Measurements from ENCODE around the gene EDN1.
A peak's percentile ranks its signal among the peaks of the same experiment; 100 is the strongest.

Gene EDN1

DNA sequence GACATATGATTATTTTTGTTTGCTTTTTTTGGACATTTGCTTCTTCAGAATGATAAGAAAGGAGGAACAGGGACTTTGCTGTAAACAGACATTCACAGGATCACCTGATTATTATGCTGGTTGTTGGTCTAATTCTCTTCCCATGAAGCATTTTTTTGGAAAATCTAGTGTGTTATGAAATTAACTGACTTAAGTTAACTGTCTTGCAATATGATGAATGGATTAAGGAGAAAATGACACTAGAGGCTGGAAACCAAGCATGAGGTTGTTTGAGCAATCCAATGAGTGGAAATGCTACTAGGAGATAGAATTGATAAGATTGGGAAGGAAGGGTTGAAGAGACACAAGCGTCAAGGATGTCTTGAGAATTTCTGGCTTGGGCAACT is 13.2 kb upstream of the EDN1 start:
- Mint-ChIP-seq H3K36me3 (ENCODE audit: insufficient read depth) (no peaks in the 10 kb centered on the region), H3K4me3 (no peak overlapping the region), H3K9me3 (peaks cover 4% of the 10 kb centered on the region), H3K27me3 (peaks cover 56% of the 10 kb centered on the region), H3K4me1 (no peaks in the 10 kb centered on the region), H3K27ac (ENCODE audit: low read depth) (no peak overlapping the region)
- ATAC-seq (replicated peaks; ENCODE audit: extremely low read depth, poor library complexity, severe bottlenecking): no peak
- no peak for DNase-seq (ENCODE audit: low spot score in 2 of 2)

DNA sequence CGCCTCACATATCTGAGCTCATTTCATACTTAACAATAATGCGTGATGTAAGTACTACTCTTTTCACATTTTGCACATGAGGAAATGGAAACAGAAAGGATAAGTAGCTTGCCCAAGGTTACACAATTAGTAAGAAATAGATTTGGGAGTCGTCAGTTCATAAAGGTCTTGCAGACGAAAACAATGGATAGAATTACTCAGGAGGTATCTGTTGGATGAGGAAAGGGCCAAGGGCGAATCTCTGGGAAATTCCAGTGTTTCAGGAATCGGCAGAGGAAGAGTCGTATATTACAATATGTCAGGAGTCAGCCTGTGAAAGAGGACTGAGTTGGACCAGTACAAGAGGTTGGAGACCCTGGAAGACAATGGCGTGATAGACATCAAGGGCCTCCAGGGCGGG is 12.8 kb upstream of the EDN1 start:
- no peak overlapping the region for H3K4me3 Mint-ChIP-seq
- H3K27me3 Mint-ChIP-seq: peaks cover 56% of the 10 kb centered on the region
- H3K36me3 Mint-ChIP-seq (ENCODE audit: insufficient read depth): no peaks in the 10 kb centered on the region
- ATAC-seq (replicated peaks; ENCODE audit: extremely low read depth, poor library complexity, severe bottlenecking) (no peak), DNase-seq (ENCODE audit: low spot score in 2 of 2) (no peak)
- H3K9me3 Mint-ChIP-seq: no peaks in the 10 kb centered on the region
- H3K4me1 Mint-ChIP-seq: no peaks in the 10 kb centered on the region
- H3K27ac Mint-ChIP-seq (ENCODE audit: low read depth): no peak overlapping the region

DNA sequence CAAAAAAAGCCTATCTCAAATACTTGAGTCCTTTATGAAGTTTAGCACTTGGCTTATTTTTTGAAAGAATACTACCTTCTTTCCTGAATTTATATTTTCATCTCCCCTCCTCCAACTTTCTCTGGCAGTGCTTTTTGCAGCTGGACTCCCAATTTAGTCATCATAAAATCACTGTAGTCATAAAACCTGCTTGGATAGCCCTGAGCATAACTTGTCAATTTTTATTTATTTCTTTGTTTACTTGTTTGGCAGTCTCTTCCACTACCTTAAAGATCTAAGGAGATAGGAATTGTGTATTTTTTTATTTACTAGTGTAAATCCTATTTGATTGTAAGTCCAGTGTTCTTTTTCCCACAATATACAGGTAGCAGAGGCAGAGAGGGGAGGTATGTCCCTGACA is 11.2 kb upstream of the EDN1 start:
- H3K27me3 Mint-ChIP-seq: peaks cover 72% of the 10 kb centered on the region
- DNase-seq (ENCODE audit: low spot score in 2 of 2) (no peak), ATAC-seq (replicated peaks; ENCODE audit: extremely low read depth, poor library complexity, severe bottlenecking) (no peak)
- H3K4me1 Mint-ChIP-seq: no peaks in the 10 kb centered on the region
- H3K9me3 Mint-ChIP-seq: no peaks in the 10 kb centered on the region
- H3K27ac Mint-ChIP-seq (ENCODE audit: low read depth): no peak overlapping the region
- H3K4me3 Mint-ChIP-seq: no peak overlapping the region
- no peaks in the 10 kb centered on the region for H3K36me3 Mint-ChIP-seq (ENCODE audit: insufficient read depth)

DNA sequence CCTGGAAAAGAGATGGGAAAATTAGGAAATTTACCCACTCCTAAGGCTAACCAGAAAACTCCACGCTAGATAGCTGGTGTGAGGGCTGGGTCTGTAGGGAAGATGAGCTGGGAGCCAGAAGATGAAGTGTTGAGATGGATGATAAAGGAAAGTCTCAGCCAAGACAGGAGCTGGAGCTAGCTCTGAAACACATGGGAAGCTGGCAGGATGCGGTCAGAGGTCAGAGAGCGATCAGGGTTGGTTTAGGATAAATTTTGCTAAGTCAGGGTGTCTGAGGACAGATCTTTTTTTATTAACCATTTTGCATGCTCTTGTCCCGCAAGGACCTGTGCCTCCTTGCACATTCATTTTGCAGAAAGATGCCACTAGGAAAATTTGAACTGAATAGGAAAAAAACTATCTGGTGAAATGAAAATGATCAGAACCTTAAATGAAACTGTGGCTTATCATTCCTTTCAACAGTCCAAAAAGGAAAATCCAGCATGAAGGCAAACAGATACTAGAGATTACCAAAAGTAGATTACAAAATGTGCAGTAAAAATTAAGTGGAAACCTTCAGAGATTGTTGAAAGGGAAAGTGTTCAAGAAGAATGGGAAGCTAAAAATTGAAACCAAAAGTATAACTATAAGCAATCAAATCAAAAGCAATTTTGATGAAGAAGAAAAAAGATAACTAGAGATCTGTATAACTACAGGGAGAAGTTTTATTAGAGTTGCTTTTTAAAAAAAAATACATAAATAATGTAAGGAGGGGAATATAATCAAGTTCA is 10.7 kb upstream of the EDN1 start:
- Mint-ChIP-seq H3K27me3 (peaks cover 78% of the 10 kb centered on the region), H3K9me3 (no peaks in the 10 kb centered on the region), H3K27ac (ENCODE audit: low read depth) (no peak overlapping the region), H3K36me3 (ENCODE audit: insufficient read depth) (no peaks in the 10 kb centered on the region), H3K4me1 (no peaks in the 10 kb centered on the region), H3K4me3 (no peak overlapping the region)
- ATAC-seq (replicated peaks; ENCODE audit: extremely low read depth, poor library complexity, severe bottlenecking): no peak
- no peak for DNase-seq (ENCODE audit: low spot score in 2 of 2)

DNA sequence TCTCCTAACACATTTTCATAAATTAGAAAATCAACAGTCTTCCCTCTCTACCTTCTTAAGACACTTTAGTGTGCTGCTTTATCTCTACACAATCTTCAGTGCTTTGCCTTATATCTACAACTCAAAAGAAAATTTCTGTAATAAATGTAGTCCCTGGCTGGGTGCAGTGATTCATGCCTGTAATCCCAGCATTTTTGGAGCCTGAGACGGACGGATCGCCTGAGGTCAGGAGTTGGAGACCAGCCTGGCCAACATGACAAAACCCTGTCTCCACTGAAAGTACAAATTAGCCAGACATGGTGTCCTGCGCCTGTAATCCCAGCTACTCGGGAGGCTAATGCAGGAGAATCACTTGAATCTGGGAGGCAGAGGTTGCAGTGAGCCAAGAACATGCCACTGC is 9.7 kb upstream of the EDN1 start:
- ATAC-seq (replicated peaks; ENCODE audit: extremely low read depth, poor library complexity, severe bottlenecking) (no peak), DNase-seq (ENCODE audit: low spot score in 2 of 2) (no peak)
- no peaks in the 10 kb centered on the region for H3K9me3 Mint-ChIP-seq
- H3K27me3 Mint-ChIP-seq: peaks cover 85% of the 10 kb centered on the region
- H3K4me1 Mint-ChIP-seq: no peaks in the 10 kb centered on the region
- no peaks in the 10 kb centered on the region for H3K36me3 Mint-ChIP-seq (ENCODE audit: insufficient read depth)
- H3K4me3 Mint-ChIP-seq: no peak overlapping the region
- H3K27ac Mint-ChIP-seq (ENCODE audit: low read depth): no peak overlapping the region

DNA sequence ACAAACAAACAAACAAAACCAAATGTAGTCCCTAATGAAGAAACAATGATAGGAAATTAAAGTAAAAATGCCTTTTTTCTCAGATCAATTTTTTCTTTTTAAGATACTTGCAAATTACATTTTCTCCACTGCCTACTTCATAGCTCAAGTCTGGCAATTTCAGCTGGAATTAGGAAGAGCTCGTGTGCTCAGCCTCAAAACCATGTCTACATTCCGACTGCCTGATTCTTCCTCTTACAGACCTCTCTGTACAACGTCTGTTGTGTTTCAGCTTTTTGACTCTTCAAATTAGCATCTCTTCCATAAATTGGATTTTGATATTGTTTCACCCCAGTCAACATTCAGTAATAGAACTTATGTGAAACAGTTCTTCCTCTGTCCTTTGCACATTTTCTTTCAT is 9.3 kb upstream of the EDN1 start:
- Mint-ChIP-seq H3K4me3 (no peak overlapping the region), H3K27ac (ENCODE audit: low read depth) (no peak overlapping the region), H3K9me3 (no peaks in the 10 kb centered on the region), H3K36me3 (ENCODE audit: insufficient read depth) (no peaks in the 10 kb centered on the region), H3K4me1 (no peaks in the 10 kb centered on the region), H3K27me3 (peaks cover 85% of the 10 kb centered on the region)
- ATAC-seq (replicated peaks; ENCODE audit: extremely low read depth, poor library complexity, severe bottlenecking): no peak
- no peak for DNase-seq (ENCODE audit: low spot score in 2 of 2)

DNA sequence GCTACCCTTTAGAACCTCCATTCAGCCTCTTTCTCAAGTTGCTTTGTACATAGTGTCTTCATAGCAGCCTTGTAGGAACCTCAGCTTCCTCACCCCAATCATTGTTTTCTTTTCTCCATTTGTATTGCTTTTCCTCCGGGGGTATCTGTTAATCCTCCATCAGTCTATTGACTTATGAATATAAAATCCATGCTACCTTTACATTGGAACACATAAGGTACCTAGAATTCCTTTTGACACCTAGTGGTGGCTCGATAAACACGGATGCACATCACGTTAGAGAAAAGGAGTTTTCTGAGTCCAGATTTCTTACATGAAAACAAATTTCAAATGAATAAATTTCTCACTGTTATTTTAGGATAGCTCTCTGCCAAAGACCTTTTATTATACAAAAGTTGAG is 6.3 kb upstream of the EDN1 start:
- Mint-ChIP-seq H3K27me3 (peaks cover 71% of the 10 kb centered on the region), H3K9me3 (no peaks in the 10 kb centered on the region), H3K36me3 (ENCODE audit: insufficient read depth) (peaks cover 1% of the 10 kb centered on the region), H3K4me1 (no peaks in the 10 kb centered on the region), H3K27ac (ENCODE audit: low read depth) (no peak overlapping the region), H3K4me3 (no peak overlapping the region)
- ATAC-seq (replicated peaks; ENCODE audit: extremely low read depth, poor library complexity, severe bottlenecking): no peak
- DNase-seq (ENCODE audit: low spot score in 2 of 2): no peak

DNA sequence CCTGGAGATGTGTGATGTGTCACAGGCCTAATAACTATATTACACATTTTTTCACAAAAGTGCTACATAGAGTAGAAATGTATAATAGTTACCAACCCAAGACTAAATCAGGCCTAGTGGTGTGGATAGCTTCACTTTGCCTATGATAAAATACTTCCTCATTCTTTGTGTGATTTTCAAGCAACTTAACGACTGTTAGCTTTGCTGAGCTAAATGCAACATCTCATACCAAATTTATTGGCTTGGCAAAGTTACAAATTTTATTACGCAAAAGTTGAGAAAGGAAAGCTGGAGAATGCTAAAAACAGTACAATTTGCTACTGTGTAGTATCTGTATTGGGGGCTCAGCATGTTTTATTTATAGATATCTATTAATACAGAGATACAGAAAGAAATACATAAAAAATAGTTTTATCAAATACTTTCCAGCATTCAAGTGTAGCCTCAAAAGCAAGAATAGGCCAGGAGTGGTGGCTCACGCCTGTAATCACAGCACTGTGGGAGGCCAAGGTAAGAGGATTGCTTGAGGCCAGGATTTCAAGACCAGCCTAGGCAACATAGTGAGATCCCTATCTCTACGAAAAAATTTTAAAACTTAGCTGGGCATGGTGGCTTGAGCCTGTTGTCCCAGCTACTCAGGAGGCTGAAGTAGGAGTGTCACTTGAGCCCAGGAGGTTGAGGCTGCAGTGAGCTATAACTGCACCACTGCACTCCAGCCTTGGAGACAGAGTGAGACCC is 3.6 kb upstream of the EDN1 start:
- ATAC-seq (replicated peaks; ENCODE audit: extremely low read depth, poor library complexity, severe bottlenecking): no peak
- DNase-seq (ENCODE audit: low spot score in 2 of 2): no peak
- H3K36me3 Mint-ChIP-seq (ENCODE audit: insufficient read depth): peaks cover 3% of the 10 kb centered on the region
- H3K27me3 Mint-ChIP-seq: peaks cover 80% of the 10 kb centered on the region
- H3K9me3 Mint-ChIP-seq: no peaks in the 10 kb centered on the region
- H3K4me3 Mint-ChIP-seq: no peak overlapping the region
- peaks cover 15% of the 10 kb centered on the region for H3K4me1 Mint-ChIP-seq
- H3K27ac Mint-ChIP-seq (ENCODE audit: low read depth): no peak overlapping the region

DNA sequence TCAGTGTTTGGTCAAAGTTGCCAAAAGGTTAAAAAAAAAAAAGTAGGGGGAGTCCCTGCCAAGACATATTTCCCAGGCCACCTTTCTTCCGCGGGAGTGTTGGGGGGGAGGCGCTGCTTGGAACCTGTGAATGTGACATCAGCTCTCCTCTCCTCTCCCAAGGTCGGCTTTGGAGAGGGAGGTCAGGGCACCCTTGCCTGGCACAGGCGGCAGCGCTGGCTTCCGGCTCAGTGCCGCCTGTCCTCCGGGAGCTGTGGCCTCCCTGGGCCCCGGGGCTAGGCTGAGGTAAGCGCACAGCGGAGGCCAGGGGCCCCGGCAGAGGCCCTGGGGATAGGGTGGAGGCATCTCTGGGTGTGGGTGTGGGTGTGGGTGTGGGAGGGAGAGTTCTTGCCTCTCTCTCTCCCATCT is 1.9 kb upstream of the EDN1 start:
- peaks cover 3% of the 10 kb centered on the region for H3K36me3 Mint-ChIP-seq (ENCODE audit: insufficient read depth)
- peaks cover 21% of the 10 kb centered on the region for H3K4me1 Mint-ChIP-seq
- DNase-seq (ENCODE audit: low spot score in 2 of 2) (no peak), ATAC-seq (replicated peaks; ENCODE audit: extremely low read depth, poor library complexity, severe bottlenecking) (no peak)
- H3K4me3 Mint-ChIP-seq: no peak overlapping the region
- H3K9me3 Mint-ChIP-seq: no peaks in the 10 kb centered on the region
- H3K27ac Mint-ChIP-seq (ENCODE audit: low read depth): no peak overlapping the region
- H3K27me3 Mint-ChIP-seq: peaks cover 80% of the 10 kb centered on the region

DNA sequence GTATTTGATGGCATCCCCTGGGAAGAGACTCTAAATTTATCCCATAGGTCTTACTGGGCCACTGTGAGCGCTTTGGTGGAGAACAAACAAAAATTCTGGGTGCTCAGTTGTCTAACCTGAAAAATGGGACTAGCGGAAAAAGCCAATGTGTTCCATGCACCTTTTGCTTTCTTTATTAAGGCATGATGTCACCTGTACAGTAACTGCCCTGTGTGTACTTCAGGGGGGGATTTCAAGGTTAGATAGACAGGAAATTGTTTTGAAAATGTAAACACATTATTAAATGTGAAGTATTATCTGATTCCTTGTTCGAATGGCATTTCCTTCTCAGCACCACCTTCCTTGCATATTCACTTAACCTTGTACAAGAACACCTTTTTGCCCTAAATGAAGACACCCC is 1.2 kb upstream of the EDN1 start:
- Mint-ChIP-seq H3K4me3 (no peak overlapping the region), H3K36me3 (ENCODE audit: insufficient read depth) (peaks cover 3% of the 10 kb centered on the region), H3K9me3 (no peaks in the 10 kb centered on the region), H3K27ac (ENCODE audit: low read depth) (no peak overlapping the region), H3K27me3 (peaks cover 80% of the 10 kb centered on the region), H3K4me1 (peaks cover 21% of the 10 kb centered on the region)
- ATAC-seq (replicated peaks; ENCODE audit: extremely low read depth, poor library complexity, severe bottlenecking): no peak
- no peak for DNase-seq (ENCODE audit: low spot score in 2 of 2)

DNA sequence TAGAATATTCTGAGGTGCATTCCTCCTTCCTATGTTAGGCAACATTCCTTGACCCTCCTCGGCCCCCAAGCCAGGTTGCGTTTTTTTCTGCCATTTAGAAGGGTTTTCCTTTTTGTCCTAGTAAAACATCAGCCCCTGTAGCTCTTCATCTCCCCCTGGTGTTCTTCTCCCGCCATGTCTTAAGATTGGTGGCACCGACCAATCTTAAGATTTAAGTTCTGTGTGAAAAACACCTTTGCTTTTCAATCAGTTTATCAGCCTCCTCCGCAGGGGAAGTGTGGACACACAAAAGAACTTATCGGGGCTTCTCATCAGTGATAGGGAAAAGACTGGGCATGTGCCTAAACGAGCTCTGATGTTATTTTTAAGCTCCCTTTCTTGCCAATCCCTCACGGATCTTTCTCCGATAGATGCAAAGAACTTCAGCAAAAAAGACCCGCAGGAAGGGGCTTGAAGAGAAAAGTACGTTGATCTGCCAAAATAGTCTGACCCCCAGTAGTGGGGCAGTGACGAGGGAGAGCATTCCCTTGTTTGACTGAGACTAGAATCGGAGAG is 719 bp upstream of the EDN1 start:
- H3K4me3 Mint-ChIP-seq: peak overlapping the region; percentile 63
- peaks cover 3% of the 10 kb centered on the region for H3K36me3 Mint-ChIP-seq (ENCODE audit: insufficient read depth)
- H3K9me3 Mint-ChIP-seq: no peaks in the 10 kb centered on the region
- peaks cover 80% of the 10 kb centered on the region for H3K27me3 Mint-ChIP-seq
- peaks cover 21% of the 10 kb centered on the region for H3K4me1 Mint-ChIP-seq
- peak in 1 of 2 donors; percentile 13 for DNase-seq (ENCODE audit: low spot score in 2 of 2)
- ATAC-seq (replicated peaks; ENCODE audit: extremely low read depth, poor library complexity, severe bottlenecking): no peak
- H3K27ac Mint-ChIP-seq (ENCODE audit: low read depth): no peak overlapping the region

DNA sequence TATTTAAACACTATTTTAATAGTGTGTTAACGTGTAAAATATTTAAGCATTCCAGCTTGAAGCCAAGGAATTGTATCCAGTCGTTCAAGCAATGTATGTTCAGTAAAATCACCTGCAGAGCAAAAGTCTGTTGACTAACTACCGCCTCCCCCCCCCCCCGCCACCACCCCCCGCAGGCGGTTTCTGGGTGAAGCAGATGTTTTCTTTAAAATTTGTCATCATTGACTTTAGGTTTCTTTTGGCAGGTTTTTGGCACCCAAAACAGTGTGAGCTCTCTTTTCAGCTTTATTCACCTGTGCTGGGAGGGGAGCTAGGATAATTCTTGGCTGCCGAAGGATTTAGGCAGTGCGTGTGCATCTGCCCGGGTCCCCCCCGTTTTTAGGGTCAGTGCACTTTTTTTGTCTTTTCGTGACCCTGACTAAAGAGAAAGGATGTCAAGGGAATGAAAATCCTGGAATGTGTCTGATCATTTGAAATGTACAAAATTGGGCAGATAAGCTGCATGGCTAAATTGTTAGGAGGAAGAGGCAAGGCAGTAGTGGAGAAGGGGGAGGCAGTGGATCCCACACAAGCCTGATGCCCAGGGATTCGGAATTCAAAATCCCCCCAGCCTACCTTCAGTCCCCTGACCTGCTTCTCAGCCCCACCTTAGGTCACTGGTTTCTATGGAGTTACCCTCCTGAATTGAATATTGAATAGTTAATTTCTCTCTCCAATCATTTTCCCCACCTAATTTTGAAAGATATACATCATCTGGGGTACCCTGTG is 1.1 kb downstream of the EDN1 start:
- peaks cover 3% of the 10 kb centered on the region for H3K36me3 Mint-ChIP-seq (ENCODE audit: insufficient read depth)
- ATAC-seq (replicated peaks; ENCODE audit: extremely low read depth, poor library complexity, severe bottlenecking) (no peak), DNase-seq (ENCODE audit: low spot score in 2 of 2) (no peak)
- peaks cover 21% of the 10 kb centered on the region for H3K4me1 Mint-ChIP-seq
- H3K9me3 Mint-ChIP-seq: no peaks in the 10 kb centered on the region
- peaks cover 74% of the 10 kb centered on the region for H3K27me3 Mint-ChIP-seq
- no peak overlapping the region for H3K27ac Mint-ChIP-seq (ENCODE audit: low read depth)
- H3K4me3 Mint-ChIP-seq: no peak overlapping the region
